Aorta (tissue), 4 donors: Measurements from ENCODE around the gene PUS7L. TPM values are rescaled to one million over a fixed set of nuclear protein-coding genes. Genes with fewer than 3 reads are reported as not detected.

Experiments
- polyA plus RNA-seq, 2 donors: library from polyadenylated mRNA; stranded (reverse); fragments of 200-250 nt; gene quantifications; one replicate each; pipeline ENCODE4 v1.2.3, GENCODE V29; 2013
- total RNA-seq, 2 donors: library from RNA; stranded (reverse); fragmentation: NEBNext Ultra II Directional; extraction: Animal tissue kit (Norgen Biotek cat#: 25700); gene quantifications; one replicate each; pipeline ENCODE4 v1.2.1, GENCODE V29; 2021
- donor health status: healthy with polysubstance abuse.
- donor health status: Bipolar disorder and iron deficiency.
- donor health status: DM: no; HTN: no; CAD: no.
- donor health status: DM: yes; HTN: yes; CAD: no.

Gene PUS7L
- total and polyA plus RNA-seq, 4 donors, result 1.9 to 13.7 (median 9.1) TPM

Other genes with a start within 250 kb of the PUS7L start
- not detected for gene ADAMTS20, start 206.6 kb downstream of the PUS7L start, total RNA-seq
- not detected for gene ADAMTS20, start 206.6 kb downstream of the PUS7L start, polyA plus RNA-seq
- 10 to 100 TPM; 24.4 to 34.7 TPM for gene IRAK4, start 161 bp upstream of the PUS7L start, total RNA-seq
- 10 to 100 TPM; 15.9 to 24.1 TPM for gene IRAK4, start 161 bp upstream of the PUS7L start, polyA plus RNA-seq
- gene TWF1, start 47.5 kb upstream of the PUS7L start, total RNA-seq, result 10 to 100 TPM; 52.5 to 53.7 TPM
- 10 to 100 TPM; 38.4 to 84.5 TPM for gene TWF1, start 47.5 kb upstream of the PUS7L start, polyA plus RNA-seq
- 10 to 100 TPM in 1 of 2 donors, 1 to 10 TPM in 1; 5.9 to 10.6 TPM for gene TMEM117, start 77.3 kb upstream of the PUS7L start, total RNA-seq
- gene TMEM117, start 77.3 kb upstream of the PUS7L start, polyA plus RNA-seq, result 1 to 10 TPM; 1.6 to 4.4 TPM